ENCODE results near the gene TTC28. TPM values are rescaled to one million over a fixed set of nuclear protein-coding genes. Genes with fewer than 3 reads are reported as not detected.
A peak's percentile ranks its signal among the peaks of the same experiment; 100 is the strongest.

The TTC28 gene
- total and polyA plus RNA-seq, 11 donors: 5.1 to 34.9 (median 21.8) TPM

- intact Hi-C loops (cut with DNase I): no loop called here
- Histone ChIP-seq H3K27me3 (no peaks in the 10 kb centered on the region), H3K4me3 (no peak overlapping the region), H3K36me3 (no peaks in the 10 kb centered on the region), H3K9me3 (no peaks in the 10 kb centered on the region), H3K4me1 (peaks cover 0 to 34% (median 8%) of the 10 kb centered on the region in 12 donors), H3K27ac (no peak overlapping the region)
- ATAC-seq (no peak), DNase-seq (no peak)
- 92 to 96% (median 94%) methylated on average over 6 of the region's 6 CpGs for WGBS, 4 donors
- no peak for TF ChIP-seq CTCF (IDR thresholded peaks at IDR 0.05)
- TF ChIP-seq POLR2A (IDR thresholded peaks at IDR 0.05): no peak
Observed at GRCh38 chr22:28148816-28149465, 530.7 kb downstream of the TTC28 start.

- Histone ChIP-seq H3K4me1 (peaks cover 0 to 50% (median 12%) of the 10 kb centered on the region in 12 donors), H3K27me3 (no peaks in the 10 kb centered on the region), H3K9me3 (no peaks in the 10 kb centered on the region), H3K4me3 (no peak overlapping the region), H3K27ac (no peak overlapping the region), H3K36me3 (no peaks in the 10 kb centered on the region)
- no peak for TF ChIP-seq POLR2A (IDR thresholded peaks at IDR 0.05)
- TF ChIP-seq CTCF (IDR thresholded peaks at IDR 0.05): no peak
- ATAC-seq (no peak), DNase-seq (no peak)
- 87 to 94% (median 90%) methylated on average over 2 of the region's 2 CpGs for WGBS, 4 donors
- intact Hi-C loops (cut with DNase I): no loop called here
Observed at GRCh38 chr22:28147401-28147800, 532.2 kb downstream of the TTC28 start.

GRCh38 chr22:28146401-28147314, 533.0 kb downstream of the TTC28 start:
- Histone ChIP-seq H3K36me3 (no peaks in the 10 kb centered on the region), H3K27ac (peak overlapping the region in 4 of 12 donors; percentile 6 to 15 (median 10)), H3K4me1 (peaks cover 0 to 55% (median 12%) of the 10 kb centered on the region in 12 donors), H3K27me3 (no peaks in the 10 kb centered on the region), H3K9me3 (no peaks in the 10 kb centered on the region), H3K4me3 (no peak overlapping the region)
- 60 to 67% (median 65%) methylated on average over 5 of the region's 5 CpGs for WGBS, 4 donors
- DNase-seq: no peak
- ATAC-seq: no peak
- intact Hi-C loops (cut with DNase I): no loop called here
- TF ChIP-seq POLR2A (IDR thresholded peaks at IDR 0.05) (no peak), CTCF (IDR thresholded peaks at IDR 0.05) (no peak)

Measured in heart left ventricle (tissue), 16 donors.